ENCODE data around the gene GMEB2.

Gene GMEB2

DNA sequence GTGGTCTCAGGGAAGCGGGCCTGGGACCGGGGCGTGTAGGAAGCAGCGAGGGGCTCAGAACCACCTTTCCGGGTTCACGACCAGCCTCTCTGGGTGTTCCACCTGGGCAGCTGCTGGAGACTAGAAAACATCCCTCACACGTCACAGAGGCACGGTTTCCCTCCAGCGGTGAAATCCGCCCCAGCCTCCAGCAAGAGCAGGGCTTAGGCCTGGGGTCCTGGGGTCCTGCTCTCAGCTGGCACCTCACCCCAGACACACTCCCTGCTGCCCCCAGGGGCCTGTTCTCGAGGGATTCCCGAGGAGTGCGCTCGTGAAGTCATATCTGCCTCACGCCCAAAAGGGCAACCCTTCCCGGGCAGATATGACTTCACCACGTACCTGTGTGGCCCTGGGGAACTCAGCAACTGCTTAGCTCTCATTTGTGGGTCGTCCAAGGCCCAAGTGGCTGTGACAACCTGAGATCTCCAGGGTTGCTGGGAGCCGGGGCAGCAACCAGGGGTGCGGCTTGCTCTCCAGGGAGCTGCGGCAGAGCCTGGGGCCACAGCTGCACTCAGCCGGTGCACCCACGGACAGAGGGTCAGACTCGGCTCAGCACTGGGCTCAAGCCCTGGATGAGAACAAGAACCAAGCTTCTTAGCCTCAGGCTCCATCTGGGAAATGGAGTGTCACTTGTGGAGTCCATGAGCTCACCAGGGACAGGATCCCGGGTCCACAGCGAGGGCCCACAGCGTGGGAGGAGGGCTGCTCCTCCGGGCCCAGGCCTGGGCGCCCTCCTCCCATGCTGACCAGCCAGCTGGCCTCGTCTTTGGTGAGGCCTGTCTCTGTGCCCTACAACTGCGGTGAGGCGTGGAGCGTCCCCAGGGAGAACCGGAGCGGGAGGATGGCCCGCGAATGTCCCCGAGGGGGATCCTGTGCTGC, 72.3 kb downstream of the GMEB2 start:
- Histone ChIP-seq H3K27ac (no peak overlapping the region), H3K9ac (no peak overlapping the region), H3K27me3 (ENCODE audit: insufficient read depth, low read depth) (peaks cover 68% of the 10 kb centered on the region), H3K79me2 (ENCODE audit: insufficient read depth, low read depth) (no peaks in the 10 kb centered on the region), H2AFZ (ENCODE audit: low read depth) (no peak overlapping the region), H4K20me1 (ENCODE audit: insufficient read depth) (no peaks in the 10 kb centered on the region), H3K4me2 (peak overlapping the region; percentile 89; the same call in 1 of the 2 replicates), H3K36me3 (ENCODE audit: insufficient read depth) (no peaks in the 10 kb centered on the region), H3K4me1 (ENCODE audit: low read depth, poor library complexity, severe bottlenecking) (peaks cover 17% of the 10 kb centered on the region), H3K4me3 (IDR thresholded peaks at IDR 0.05; ENCODE audit: insufficient read depth, low read depth, low read length) (no peak overlapping the region)
- TF ChIP-seq, protein P1, sequence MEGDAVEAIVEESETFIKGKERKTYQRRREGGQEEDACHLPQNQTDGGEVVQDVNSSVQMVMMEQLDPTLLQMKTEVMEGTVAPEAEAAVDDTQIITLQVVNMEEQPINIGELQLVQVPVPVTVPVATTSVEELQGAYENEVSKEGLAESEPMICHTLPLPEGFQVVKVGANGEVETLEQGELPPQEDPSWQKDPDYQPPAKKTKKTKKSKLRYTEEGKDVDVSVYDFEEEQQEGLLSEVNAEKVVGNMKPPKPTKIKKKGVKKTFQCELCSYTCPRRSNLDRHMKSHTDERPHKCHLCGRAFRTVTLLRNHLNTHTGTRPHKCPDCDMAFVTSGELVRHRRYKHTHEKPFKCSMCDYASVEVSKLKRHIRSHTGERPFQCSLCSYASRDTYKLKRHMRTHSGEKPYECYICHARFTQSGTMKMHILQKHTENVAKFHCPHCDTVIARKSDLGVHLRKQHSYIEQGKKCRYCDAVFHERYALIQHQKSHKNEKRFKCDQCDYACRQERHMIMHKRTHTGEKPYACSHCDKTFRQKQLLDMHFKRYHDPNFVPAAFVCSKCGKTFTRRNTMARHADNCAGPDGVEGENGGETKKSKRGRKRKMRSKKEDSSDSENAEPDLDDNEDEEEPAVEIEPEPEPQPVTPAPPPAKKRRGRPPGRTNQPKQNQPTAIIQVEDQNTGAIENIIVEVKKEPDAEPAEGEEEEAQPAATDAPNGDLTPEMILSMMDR (conservative IDR thresholded peaks at IDR 0.05; ENCODE audit: low read depth, low read length): no peak

DNA sequence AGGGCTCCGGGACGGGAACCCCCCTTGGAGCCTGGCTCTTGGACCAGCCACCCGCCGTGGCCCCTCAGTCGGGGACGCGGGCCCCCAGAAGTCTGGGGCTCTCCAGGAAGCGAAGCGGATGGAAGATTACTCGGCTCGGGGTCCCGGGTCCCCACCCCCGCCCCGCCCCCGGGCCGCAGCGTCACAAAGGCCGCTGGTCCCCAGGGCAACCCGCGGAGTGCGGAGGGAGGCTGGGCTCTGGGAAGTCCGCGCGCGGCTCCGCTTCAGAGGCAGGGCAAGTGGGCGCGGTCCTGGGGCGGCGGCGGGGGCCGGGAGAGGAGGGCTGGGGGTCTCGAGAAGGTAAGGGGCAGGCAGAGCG, 73.0 kb downstream of the GMEB2 start, which contains the start of gene FNDC11:
Gene FNDC11 (plus strand): TSS at position 227 of the 358 bp plus-strand sequence. CDS start 1,505 bp downstream, outside the sequence.
- Histone ChIP-seq H3K4me1 (ENCODE audit: low read depth, poor library complexity, severe bottlenecking) (peaks cover 17% of the 10 kb centered on the region), H3K27me3 (ENCODE audit: insufficient read depth, low read depth) (peaks cover 73% of the 10 kb centered on the region), H4K20me1 (ENCODE audit: insufficient read depth) (no peaks in the 10 kb centered on the region), H3K79me2 (ENCODE audit: insufficient read depth, low read depth) (no peaks in the 10 kb centered on the region), H3K9ac (no peak within 1 kb of the TSS), H3K36me3 (ENCODE audit: insufficient read depth) (no peaks in the 10 kb centered on the region), H2AFZ (ENCODE audit: low read depth) (peak within 1 kb of the TSS; percentile 64), H3K4me2 (peak within 1 kb of the TSS; percentile 89), H3K4me3 (IDR thresholded peaks at IDR 0.05; ENCODE audit: insufficient read depth, low read depth, low read length) (no peak within 1 kb of the TSS), H3K27ac (no peak within 1 kb of the TSS)
- TF ChIP-seq, protein P1 (conservative IDR thresholded peaks at IDR 0.05; ENCODE audit: low read depth, low read length): no peak

DNA sequence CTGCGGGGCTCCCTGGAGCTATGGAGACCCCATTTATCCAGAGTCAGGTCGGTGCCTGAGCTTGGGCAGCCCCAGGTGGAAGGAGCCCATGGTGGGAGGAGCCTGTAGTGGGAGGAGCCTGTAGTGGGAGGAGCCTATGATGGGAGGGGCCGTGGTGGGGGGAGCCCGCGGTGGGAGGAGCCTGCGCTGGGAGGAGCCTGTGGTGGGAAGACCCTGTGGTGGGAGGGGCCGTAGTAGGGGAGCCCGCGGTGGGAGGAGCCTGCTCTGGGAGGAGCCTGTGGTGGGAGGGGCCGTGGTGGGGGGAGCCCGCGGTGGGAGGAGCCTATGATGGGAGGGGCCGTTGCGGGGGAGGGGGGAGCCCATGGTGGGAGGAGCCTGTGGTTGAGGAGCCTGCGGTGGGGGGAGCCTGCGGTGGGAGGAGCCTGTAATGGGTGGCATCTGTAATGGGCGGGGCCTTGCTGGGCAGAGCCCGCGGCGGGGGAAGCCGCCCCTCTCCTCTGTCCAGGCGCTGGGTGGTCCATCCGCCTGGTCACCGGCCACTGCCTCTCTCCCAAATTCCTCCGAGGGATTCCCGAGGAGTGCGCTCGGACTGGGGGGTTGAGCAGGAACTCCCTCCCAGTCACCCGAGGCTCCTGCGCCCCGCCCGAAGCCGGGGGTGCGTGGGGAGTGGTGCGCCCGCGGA, 73.5 kb downstream of the GMEB2 start:
- TF ChIP-seq, protein P1 (conservative IDR thresholded peaks at IDR 0.05; ENCODE audit: low read depth, low read length): no peak
- H3K9ac ChIP-seq: no peak overlapping the region
- H3K4me2 ChIP-seq: peak overlapping the region; percentile 89
- no peak overlapping the region for H3K27ac ChIP-seq
- H3K79me2 ChIP-seq (ENCODE audit: insufficient read depth, low read depth): no peaks in the 10 kb centered on the region
- H3K4me1 ChIP-seq (ENCODE audit: low read depth, poor library complexity, severe bottlenecking): peaks cover 17% of the 10 kb centered on the region
- H3K4me3 ChIP-seq (IDR thresholded peaks at IDR 0.05; ENCODE audit: insufficient read depth, low read depth, low read length): no peak overlapping the region
- peak overlapping the region; percentile 64 for H2AFZ ChIP-seq (ENCODE audit: low read depth)
- no peaks in the 10 kb centered on the region for H3K36me3 ChIP-seq (ENCODE audit: insufficient read depth)
- H3K27me3 ChIP-seq (ENCODE audit: insufficient read depth, low read depth): peaks cover 78% of the 10 kb centered on the region
- no peaks in the 10 kb centered on the region for H4K20me1 ChIP-seq (ENCODE audit: insufficient read depth)

DNA sequence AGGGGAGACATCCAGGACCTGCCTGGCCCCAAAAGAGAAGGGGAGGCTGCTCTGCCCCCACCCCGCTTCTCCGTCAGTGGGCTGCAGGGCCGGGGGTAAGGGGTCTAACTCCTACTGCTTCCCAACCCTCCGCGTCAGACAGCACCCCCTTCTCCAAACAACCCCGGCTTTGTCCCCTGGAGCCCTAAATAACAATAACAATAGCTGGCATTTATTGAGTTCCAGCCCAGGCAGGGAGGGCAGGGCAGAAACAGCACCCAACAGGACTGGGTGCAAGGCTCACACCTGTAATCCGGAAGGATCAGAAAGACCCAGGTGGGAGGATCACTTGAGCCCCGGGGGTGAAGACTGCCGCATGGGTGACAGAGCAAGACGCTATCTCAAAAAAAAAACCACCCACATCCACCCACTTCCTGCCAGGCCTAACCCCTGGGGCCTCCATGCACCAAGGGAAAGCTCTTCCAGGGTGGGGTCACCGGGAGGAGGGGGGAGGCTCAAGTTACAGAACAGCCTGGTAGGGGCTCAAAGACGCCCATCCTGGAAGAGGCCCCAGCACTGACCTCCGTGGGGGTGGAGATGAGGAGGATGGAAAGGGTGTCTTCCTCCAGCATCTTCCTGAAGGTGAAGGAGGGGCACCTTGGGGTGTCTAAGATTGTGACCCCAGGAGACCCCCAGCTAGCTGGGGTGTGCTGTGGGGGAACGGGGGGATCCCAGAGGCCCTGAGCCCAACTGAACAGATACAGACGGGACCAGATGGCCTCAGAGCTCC, 74.2 kb downstream of the GMEB2 start:
- H3K36me3 ChIP-seq (ENCODE audit: insufficient read depth): no peaks in the 10 kb centered on the region
- peaks cover 82% of the 10 kb centered on the region for H3K27me3 ChIP-seq (ENCODE audit: insufficient read depth, low read depth)
- H3K79me2 ChIP-seq (ENCODE audit: insufficient read depth, low read depth): no peaks in the 10 kb centered on the region
- H3K4me1 ChIP-seq (ENCODE audit: low read depth, poor library complexity, severe bottlenecking): peaks cover 17% of the 10 kb centered on the region
- TF ChIP-seq, protein P1 (conservative IDR thresholded peaks at IDR 0.05; ENCODE audit: low read depth, low read length): no peak
- H3K4me2 ChIP-seq: peak overlapping the region; percentile 33; the same call in 1 of the 2 replicates
- no peaks in the 10 kb centered on the region for H4K20me1 ChIP-seq (ENCODE audit: insufficient read depth)
- no peak overlapping the region for H3K9ac ChIP-seq
- H3K27ac ChIP-seq: no peak overlapping the region
- H2AFZ ChIP-seq (ENCODE audit: low read depth): 0 out of 2 replicates have a peak overlapping the region, but pooled peaks have one; percentile 14
- no peak overlapping the region for H3K4me3 ChIP-seq (IDR thresholded peaks at IDR 0.05; ENCODE audit: insufficient read depth, low read depth, low read length)

All from KMS-11 (cell line).